Measurements from ENCODE around the gene PYCARD.

PYCARD gene

DNA sequence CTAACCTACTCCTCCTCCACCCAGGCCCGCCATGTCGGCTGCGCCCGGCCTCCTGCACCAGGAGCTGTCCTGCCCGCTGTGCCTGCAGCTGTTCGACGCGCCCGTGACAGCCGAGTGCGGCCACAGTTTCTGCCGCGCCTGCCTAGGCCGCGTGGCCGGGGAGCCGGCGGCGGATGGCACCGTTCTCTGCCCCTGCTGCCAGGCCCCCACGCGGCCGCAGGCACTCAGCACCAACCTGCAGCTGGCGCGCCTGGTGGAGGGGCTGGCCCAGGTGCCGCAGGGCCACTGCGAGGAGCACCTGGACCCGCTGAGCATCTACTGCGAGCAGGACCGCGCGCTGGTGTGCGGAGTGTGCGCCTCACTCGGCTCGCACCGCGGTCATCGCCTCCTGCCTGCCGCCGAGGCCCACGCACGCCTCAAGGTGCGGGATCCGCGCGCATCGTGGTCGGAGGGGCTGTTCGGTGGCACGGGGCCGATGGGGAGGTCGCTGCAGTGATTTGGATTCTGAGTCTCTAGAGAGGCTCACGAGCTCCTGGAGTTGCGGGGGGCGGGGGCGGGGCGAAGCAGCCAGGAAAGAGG, 12.2 kb upstream of the PYCARD start:
- Histone ChIP-seq H2BK120ac (ENCODE audit: low read depth, low read length) (no peak overlapping the region), H3K18ac (ENCODE audit: low read depth in 1 of 2, low read length in 2 of 2) (peak overlapping the region in 1 of 2 experiments; percentile 46), H3K27me3 (ENCODE audit: control insufficient read depth in 1 of 2, insufficient read depth in 1 of 2, low read length in 2 of 2) (peaks cover 66 to 69% of the 10 kb centered on the region in 2 experiments)

DNA sequence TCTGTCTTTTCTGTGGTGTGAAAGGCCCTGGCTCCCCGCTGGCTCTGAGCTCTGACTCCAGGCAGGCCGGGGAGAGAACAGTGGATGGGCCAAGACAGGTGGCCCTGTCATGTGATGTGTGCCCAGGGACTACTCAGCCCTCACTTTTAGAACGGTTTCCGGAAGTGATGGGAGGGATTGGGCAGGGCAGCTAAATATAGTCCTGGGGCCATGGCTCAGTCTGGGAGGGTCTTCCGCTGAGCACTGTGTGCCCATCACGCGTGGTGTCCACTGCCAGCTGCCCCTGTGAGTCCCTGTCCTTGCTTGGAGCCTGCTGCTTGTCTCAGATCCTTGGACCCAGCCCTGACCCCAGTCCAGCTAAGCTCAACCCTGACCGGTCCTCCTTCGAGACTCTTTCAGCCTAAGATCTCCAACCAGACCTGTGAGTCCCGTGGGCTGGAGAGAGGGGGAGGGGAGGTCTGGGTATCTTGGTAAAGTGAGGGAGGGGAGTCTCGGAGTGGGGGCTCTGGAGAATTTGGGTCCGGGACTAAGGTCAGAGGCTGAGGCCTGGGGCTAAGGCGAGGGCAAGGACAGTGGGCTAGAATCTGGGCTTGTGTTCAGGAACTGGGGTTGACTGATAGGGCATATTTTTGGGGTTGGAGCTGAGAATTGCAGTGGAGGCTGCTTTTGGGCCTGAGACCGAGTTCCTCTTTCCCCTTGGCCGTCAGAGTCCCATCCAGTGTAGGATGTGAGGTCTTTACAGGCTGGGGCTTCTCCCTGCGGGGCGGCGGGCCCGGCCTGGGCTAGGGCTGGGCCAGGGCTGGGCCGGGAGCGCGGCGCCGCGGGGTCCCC, 11.5 kb upstream of the PYCARD start, which contains the start of gene TRIM72:
Gene TRIM72 (plus strand): TSS at position 243 of the 831 bp plus-strand sequence. CDS start 620 bp downstream, outside the sequence.
- peak within 1 kb of the TSS; percentile 33 to 60 for H3K4me3 ChIP-seq (ENCODE audit: insufficient read depth in 1 of 2, low read depth in 1 of 2, low read length in 2 of 2)
- no peak within 1 kb of the TSS for H2BK12ac ChIP-seq (ENCODE audit: low read length in 2 of 2)
- H3K36me3 ChIP-seq (ENCODE audit: control insufficient read depth in 1 of 2, insufficient read depth in 2 of 2, low read depth in 1 of 2, low read length in 2 of 2) = no peaks in the 10 kb centered on the region
- H3K27ac ChIP-seq (ENCODE audit: low read length, poor library complexity, severe bottlenecking) = no peak within 1 kb of the TSS
- H3K23ac ChIP-seq (ENCODE audit: low read length in 2 of 2) = peak within 1 kb of the TSS in 1 of 2 experiments; percentile 74
- H3K4ac ChIP-seq (ENCODE audit: low read depth in 1 of 2, low read length in 2 of 2) = no peak within 1 kb of the TSS
- H2AFZ ChIP-seq (ENCODE audit: low read depth, low read length) = peak within 1 kb of the TSS; percentile 65
- no peak within 1 kb of the TSS for H4K8ac ChIP-seq (ENCODE audit: low read length)
- no peaks in the 10 kb centered on the region for H3K9me3 ChIP-seq (ENCODE audit: control insufficient read depth, low read length)
- H4K91ac ChIP-seq (ENCODE audit: low read length) = no peak within 1 kb of the TSS
- peak within 1 kb of the TSS; percentile 95 for H3K4me2 ChIP-seq (ENCODE audit: low read length, poor library complexity, severe bottlenecking)
- H2BK120ac ChIP-seq (ENCODE audit: low read depth, low read length) = no peak within 1 kb of the TSS
- H3K79me1 ChIP-seq (replicated peaks; ENCODE audit: low read length, poor library complexity, severe bottlenecking) = no peaks in the 10 kb centered on the region
- peaks cover 22% of the 10 kb centered on the region for H3K4me1 ChIP-seq (ENCODE audit: control insufficient read depth, insufficient read depth, low read depth, low read length)
- H2BK5ac ChIP-seq (ENCODE audit: low read depth, low read length, poor library complexity, severe bottlenecking) = no peak within 1 kb of the TSS
- DNase-seq = no peak
- peak within 1 kb of the TSS in 1 of 2 experiments; percentile 2 for H3K14ac ChIP-seq (ENCODE audit: low read length in 2 of 2)
- H3K27me3 ChIP-seq (ENCODE audit: control insufficient read depth in 1 of 2, insufficient read depth in 1 of 2, low read length in 2 of 2) = peaks cover 68 to 71% of the 10 kb centered on the region in 2 experiments
- no peak within 1 kb of the TSS for H2AK5ac ChIP-seq (ENCODE audit: low read length, severe bottlenecking)
- H2BK15ac ChIP-seq (ENCODE audit: low read depth, poor library complexity, severe bottlenecking) = no peak within 1 kb of the TSS
- 47% methylated on average over 24 of the region's 25 CpGs for WGBS
- no peak within 1 kb of the TSS for H3K9ac ChIP-seq (ENCODE audit: low read length)
- peak within 1 kb of the TSS in 1 of 2 experiments; percentile 46 for H3K18ac ChIP-seq (ENCODE audit: low read depth in 1 of 2, low read length in 2 of 2)

More for the DNA sequence above, 12.2 kb upstream of the PYCARD start:
- H3K4me2 ChIP-seq (ENCODE audit: low read length, poor library complexity, severe bottlenecking) = peak overlapping the region; percentile 95
- peak overlapping the region in 1 of 2 experiments; percentile 74 for H3K23ac ChIP-seq (ENCODE audit: low read length in 2 of 2)
- H2AK5ac ChIP-seq (ENCODE audit: low read length, severe bottlenecking) = no peak overlapping the region
- H3K4ac ChIP-seq (ENCODE audit: low read depth in 1 of 2, low read length in 2 of 2) = no peak overlapping the region
- H3K27ac ChIP-seq (ENCODE audit: low read length, poor library complexity, severe bottlenecking) = no peak overlapping the region
- H3K79me1 ChIP-seq (replicated peaks; ENCODE audit: low read length, poor library complexity, severe bottlenecking) = no peaks in the 10 kb centered on the region
- no peak overlapping the region for H2BK5ac ChIP-seq (ENCODE audit: low read depth, low read length, poor library complexity, severe bottlenecking)
- H4K8ac ChIP-seq (ENCODE audit: low read length) = no peak overlapping the region
- peak overlapping the region; percentile 65 for H2AFZ ChIP-seq (ENCODE audit: low read depth, low read length)
- no peaks in the 10 kb centered on the region for H3K36me3 ChIP-seq (ENCODE audit: control insufficient read depth in 1 of 2, insufficient read depth in 2 of 2, low read depth in 1 of 2, low read length in 2 of 2)
- peak overlapping the region; percentile 33 to 60 for H3K4me3 ChIP-seq (ENCODE audit: insufficient read depth in 1 of 2, low read depth in 1 of 2, low read length in 2 of 2)
- no peak overlapping the region for H2BK15ac ChIP-seq (ENCODE audit: low read depth, poor library complexity, severe bottlenecking)
- H3K4me1 ChIP-seq (ENCODE audit: control insufficient read depth, insufficient read depth, low read depth, low read length) = peaks cover 22% of the 10 kb centered on the region
- H4K91ac ChIP-seq (ENCODE audit: low read length) = no peak overlapping the region
- no peaks in the 10 kb centered on the region for H3K9me3 ChIP-seq (ENCODE audit: control insufficient read depth, low read length)
- no peak overlapping the region for H3K9ac ChIP-seq (ENCODE audit: low read length)
- 3% methylated on average over 58 of the region's 58 CpGs for WGBS
- H3K14ac ChIP-seq (ENCODE audit: low read length in 2 of 2) = peak overlapping the region in 1 of 2 experiments; percentile 2
- H2BK12ac ChIP-seq (ENCODE audit: low read length in 2 of 2) = no peak overlapping the region
- DNase-seq = no peak

DNA sequence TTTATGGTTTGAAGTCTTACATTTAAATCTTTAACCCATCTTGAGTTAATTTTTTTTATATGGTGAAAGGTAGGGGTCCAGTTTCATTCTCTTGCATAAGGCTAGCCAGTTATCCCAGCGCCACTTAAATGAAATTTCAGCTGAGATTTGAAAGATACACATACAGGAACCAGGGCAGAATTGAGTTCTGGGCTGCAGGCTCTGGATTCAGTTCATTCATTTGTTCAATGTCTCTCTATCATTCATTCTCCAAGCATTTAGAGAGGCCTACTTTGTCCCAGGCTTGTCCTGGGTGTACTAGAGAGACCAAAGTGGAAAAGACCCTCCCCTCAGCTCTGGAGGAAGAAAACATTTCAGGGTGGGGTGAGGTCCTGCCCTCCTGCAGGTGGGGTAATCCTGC, 10.8 kb upstream of the PYCARD start:
- no peaks in the 10 kb centered on the region for H3K9me3 ChIP-seq (ENCODE audit: control insufficient read depth, low read length)
- no peak overlapping the region for H4K8ac ChIP-seq (ENCODE audit: low read length)
- H3K9ac ChIP-seq (ENCODE audit: low read length) = no peak overlapping the region
- no peak overlapping the region for H2AFZ ChIP-seq (ENCODE audit: low read depth, low read length)
- H3K79me1 ChIP-seq (replicated peaks; ENCODE audit: low read length, poor library complexity, severe bottlenecking) = no peaks in the 10 kb centered on the region
- no peak overlapping the region for H2AK5ac ChIP-seq (ENCODE audit: low read length, severe bottlenecking)
- no peak overlapping the region for H3K4ac ChIP-seq (ENCODE audit: low read depth in 1 of 2, low read length in 2 of 2)
- H4K91ac ChIP-seq (ENCODE audit: low read length) = no peak overlapping the region
- no peak overlapping the region for H2BK120ac ChIP-seq (ENCODE audit: low read depth, low read length)
- no peak overlapping the region for H3K23ac ChIP-seq (ENCODE audit: low read length in 2 of 2)
- no peaks in the 10 kb centered on the region for H3K36me3 ChIP-seq (ENCODE audit: control insufficient read depth in 1 of 2, insufficient read depth in 2 of 2, low read depth in 1 of 2, low read length in 2 of 2)
- H3K4me2 ChIP-seq (ENCODE audit: low read length, poor library complexity, severe bottlenecking) = no peak overlapping the region
- no peak overlapping the region for H2BK15ac ChIP-seq (ENCODE audit: low read depth, poor library complexity, severe bottlenecking)
- no peak overlapping the region for H2BK5ac ChIP-seq (ENCODE audit: low read depth, low read length, poor library complexity, severe bottlenecking)
- H3K27ac ChIP-seq (ENCODE audit: low read length, poor library complexity, severe bottlenecking) = no peak overlapping the region
- 100% methylated on average over 1 of the region's 1 CpG for WGBS
- H3K27me3 ChIP-seq (ENCODE audit: control insufficient read depth in 1 of 2, insufficient read depth in 1 of 2, low read length in 2 of 2) = peaks cover 67 to 73% of the 10 kb centered on the region in 2 experiments
- H2BK12ac ChIP-seq (ENCODE audit: low read length in 2 of 2) = no peak overlapping the region
- no peak for DNase-seq
- H3K4me1 ChIP-seq (ENCODE audit: control insufficient read depth, insufficient read depth, low read depth, low read length) = peaks cover 22% of the 10 kb centered on the region
- no peak overlapping the region for H3K4me3 ChIP-seq (ENCODE audit: insufficient read depth in 1 of 2, low read depth in 1 of 2, low read length in 2 of 2)
- no peak overlapping the region for H3K18ac ChIP-seq (ENCODE audit: low read depth in 1 of 2, low read length in 2 of 2)
- no peak overlapping the region for H3K14ac ChIP-seq (ENCODE audit: low read length in 2 of 2)

DNA sequence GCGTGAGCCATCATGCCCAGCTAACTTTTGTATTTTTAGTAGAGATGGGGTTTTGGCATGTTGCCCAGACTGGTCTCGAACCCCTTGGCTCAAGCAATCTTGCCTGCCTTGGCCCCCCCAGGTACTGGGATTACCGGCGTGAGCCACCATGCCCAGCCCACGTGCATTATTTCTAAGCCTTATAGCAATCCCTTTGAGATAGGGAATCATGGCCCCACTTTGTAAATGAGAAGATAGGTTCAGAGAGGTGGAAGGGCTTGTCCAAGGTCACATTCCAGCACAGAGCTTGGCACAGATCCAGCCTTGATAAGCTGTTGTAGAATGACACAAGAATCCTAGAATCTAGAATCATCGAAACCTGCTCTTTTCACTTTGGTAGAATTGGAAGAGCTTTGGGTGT, 4.2 kb upstream of the PYCARD start:
- WGBS = 89% methylated on average over 6 of the region's 6 CpGs
- no peak overlapping the region for H2BK5ac ChIP-seq (ENCODE audit: low read depth, low read length, poor library complexity, severe bottlenecking)

More for the DNA sequence above, 4.2 kb upstream of the PYCARD start:
- H3K4ac ChIP-seq (ENCODE audit: low read depth in 1 of 2, low read length in 2 of 2) = no peak overlapping the region
- peaks cover 0 to 4% of the 10 kb centered on the region in 2 experiments for H3K36me3 ChIP-seq (ENCODE audit: control insufficient read depth in 1 of 2, insufficient read depth in 2 of 2, low read depth in 1 of 2, low read length in 2 of 2)
- peaks cover 36 to 53% of the 10 kb centered on the region in 2 experiments for H3K27me3 ChIP-seq (ENCODE audit: control insufficient read depth in 1 of 2, insufficient read depth in 1 of 2, low read length in 2 of 2)
- no peak overlapping the region for H2AK5ac ChIP-seq (ENCODE audit: low read length, severe bottlenecking)
- no peak overlapping the region for H3K4me3 ChIP-seq (ENCODE audit: insufficient read depth in 1 of 2, low read depth in 1 of 2, low read length in 2 of 2)
- no peaks in the 10 kb centered on the region for H3K9me3 ChIP-seq (ENCODE audit: control insufficient read depth, low read length)
- H2AFZ ChIP-seq (ENCODE audit: low read depth, low read length) = no peak overlapping the region
- no peak overlapping the region for H2BK12ac ChIP-seq (ENCODE audit: low read length in 2 of 2)
- H2BK120ac ChIP-seq (ENCODE audit: low read depth, low read length) = no peak overlapping the region
- H3K23ac ChIP-seq (ENCODE audit: low read length in 2 of 2) = no peak overlapping the region
- no peak overlapping the region for H3K27ac ChIP-seq (ENCODE audit: low read length, poor library complexity, severe bottlenecking)
- H3K9ac ChIP-seq (ENCODE audit: low read length) = no peak overlapping the region
- no peaks in the 10 kb centered on the region for H3K79me1 ChIP-seq (replicated peaks; ENCODE audit: low read length, poor library complexity, severe bottlenecking)
- no peak overlapping the region for H3K14ac ChIP-seq (ENCODE audit: low read length in 2 of 2)
- no peak overlapping the region for H4K8ac ChIP-seq (ENCODE audit: low read length)
- DNase-seq = no peak
- H4K91ac ChIP-seq (ENCODE audit: low read length) = no peak overlapping the region
- H3K4me2 ChIP-seq (ENCODE audit: low read length, poor library complexity, severe bottlenecking) = no peak overlapping the region
- no peak overlapping the region for H3K18ac ChIP-seq (ENCODE audit: low read depth in 1 of 2, low read length in 2 of 2)
- H3K4me1 ChIP-seq (ENCODE audit: control insufficient read depth, insufficient read depth, low read depth, low read length) = peaks cover 11% of the 10 kb centered on the region
- H2BK15ac ChIP-seq (ENCODE audit: low read depth, poor library complexity, severe bottlenecking) = no peak overlapping the region

Measured in mesenchymal stem cell (in vitro differentiated cells and primary cell).